A549 (cell line): ENCODE results near the gene EXOSC2. TPM values are rescaled to one million over a fixed set of nuclear protein-coding genes. Genes with fewer than 3 reads are reported as not detected.

Experiments
- ATAC-seq, 2 experiments: fragments of 200-7000 bp in 1 of 2; fragments of >200 bp in 1 of 2; cut with Nextera tagmentation in 1 of 2; cut with Tn5 transposase in 1 of 2; 3 replicates each; pipeline versions ENCODE4 v1.8.0 to v1.9.1; 2018 to 2020; ENCODE audit warnings: mild to moderate bottlenecking in 1 of 2, moderate library complexity in 1 of 2
- CTCF ChIA-PET: fragments of 300-600 bp; sonication (Branson Sonifier 250); formaldehyde crosslinking; extraction: SDS; loops from one replicate; lab custom pipeline; 2021; ENCODE audit warnings: antibody characterized with exemption, inconsistent platforms; lab: Yijun Ruan, JAX
- POLR2A ChIA-PET: fragments of 350-600 bp; formaldehyde crosslinking; extraction: SDS; loops from one replicate; lab custom pipeline; 2021; ENCODE audit warnings: antibody characterized with exemption, inconsistent platforms; lab: Yijun Ruan, JAX
- DNase-seq, 2 experiments: peaks; one replicate each; pipeline versions ENCODE4 v3.0.0 to v3.0.0-alpha.2; 2011 to 2016; ENCODE audit warnings: low read depth in 1 of 2, low spot score in 1 of 2
- FAIRE-seq: peaks from 2 replicates; lab custom pipeline; 2011; peaks lifted over from hg19 to GRCh38; lab: Jason Lieb, UNC
- H3K27ac ChIP-seq, 2 experiments: fragments of >200 bp; sonication (Bioruptor Twin); formaldehyde crosslinking; 3 replicates each; pipeline ENCODE4 v1.5.1; 2016 to 2017
- H3K4me1 ChIP-seq: fragments of >200 bp; sonication (Bioruptor Twin); formaldehyde crosslinking; 3 replicates; pipeline ENCODE4 v1.6.1; 2016
- H3K4me2 ChIP-seq: fragments of >200 bp; sonication (Bioruptor Twin); formaldehyde crosslinking; 3 replicates; pipeline ENCODE4 v1.6.1; 2016
- H3K4me3 ChIP-seq: fragments of >200 bp; sonication (Bioruptor Twin); formaldehyde crosslinking; 3 replicates; pipeline ENCODE4 v1.5.1; 2016
- H3K9me3 ChIP-seq: fragments of >200 bp; sonication (Bioruptor Twin); formaldehyde crosslinking; 3 replicates; pipeline ENCODE4 v1.6.1; 2016
- BHLHE40 ChIP-seq: IDR thresholded peaks from 2 replicates; pipeline ENCODE4 v1.6.1; 2012; ENCODE audit warnings: low read depth, low read length, inconsistent platforms
- CBX2 ChIP-seq: fragments of 200-600 bp; sonication (generic); IDR thresholded peaks from 2 replicates; pipeline ENCODE4 v1.6.1; 2016; ENCODE audit warnings: low read depth, mild to moderate bottlenecking, borderline replicate concordance
- CHD2 ChIP-seq: fragments of 150-350 bp; IDR thresholded peaks from 2 replicates; pipeline ENCODE4 v1.6.1; 2014; ENCODE audit warnings: low read length; ENCODE audit not compliant: partially characterized antibody
- CHD4 ChIP-seq: fragments of 200-600 bp; sonication (generic); IDR thresholded peaks from 2 replicates; pipeline ENCODE4 v1.6.1; 2016; ENCODE audit warnings: antibody characterized with exemption, mild to moderate bottlenecking, borderline replicate concordance
- EHF ChIP-seq: fragments of 250-450 bp; sonication (Bioruptor Pico); IDR thresholded peaks from 2 replicates; pipeline ENCODE4 v1.5.0; 2020; ENCODE audit warnings: mild to moderate bottlenecking
- EP300 ChIP-seq, 2 experiments: fragments of >200 bp; sonication (Bioruptor Twin); formaldehyde crosslinking; IDR thresholded peaks; 2 replicates in 1 of 2; 3 replicates in 1 of 2; pipeline ENCODE4 v1.6.1; 2016 to 2017
- ESRRA ChIP-seq: fragments of 150-350 bp; IDR thresholded peaks from 2 replicates; pipeline ENCODE4 v1.6.1; 2014; ENCODE audit warnings: mild to moderate bottlenecking, low read length, borderline replicate concordance
- HDAC2 ChIP-seq: fragments of 200-600 bp; sonication (generic); IDR thresholded peaks from 2 replicates; pipeline ENCODE4 v1.6.1; 2016
- HMGXB4 ChIP-seq: fragments of 250-450 bp; sonication (Bioruptor Pico); IDR thresholded peaks from 2 replicates; pipeline ENCODE4 v1.5.0; 2021; ENCODE audit warnings: mild to moderate bottlenecking, moderate library complexity, borderline replicate concordance
- HOXA7 ChIP-seq: fragments of 250-450 bp; sonication (Bioruptor Pico); IDR thresholded peaks from 2 replicates; pipeline ENCODE4 v1.5.0; 2020; ENCODE audit warnings: mild to moderate bottlenecking, moderate library complexity
- HOXB13 ChIP-seq: fragments of 250-450 bp; sonication (Bioruptor Pico); IDR thresholded peaks from 2 replicates; pipeline ENCODE4 v1.5.0; 2020; ENCODE audit warnings: low read depth, mild to moderate bottlenecking, moderate library complexity
- HOXB5 ChIP-seq: fragments of 250-450 bp; sonication (Bioruptor Pico); IDR thresholded peaks from 2 replicates; pipeline ENCODE4 v1.5.0; 2020; ENCODE audit warnings: mild to moderate bottlenecking, moderate library complexity
- JUN ChIP-seq, 2 experiments: fragments of >200 bp; sonication (Bioruptor Twin); formaldehyde crosslinking; IDR thresholded peaks; 2 replicates in 1 of 2; 3 replicates in 1 of 2; pipeline ENCODE4 v1.6.1; 2016 to 2017
- KDM5A ChIP-seq: fragments of 200-600 bp; sonication (generic); IDR thresholded peaks from 2 replicates; pipeline ENCODE4 v1.6.1; 2016; ENCODE audit warnings: antibody characterized with exemption, mild to moderate bottlenecking
- MAFK ChIP-seq: fragments of 450-650 bp; IDR thresholded peaks from 2 replicates; pipeline ENCODE4 v1.6.1; 2014; ENCODE audit not compliant: partially characterized antibody
- MAZ ChIP-seq: fragments of 150-350 bp; IDR thresholded peaks from 2 replicates; pipeline ENCODE4 v1.6.1; 2014; ENCODE audit warnings: antibody characterized with exemption, low read depth, low read length, borderline replicate concordance
- NFE2L2 ChIP-seq: fragments of 150-350 bp; conservative IDR thresholded peaks from 2 replicates; pipeline ENCODE4 v1.6.1; 2014; ENCODE audit warnings: low read length
- PHF8 ChIP-seq: fragments of 200-600 bp; sonication (generic); IDR thresholded peaks from 2 replicates; pipeline ENCODE4 v1.6.1; 2016; ENCODE audit warnings: low read depth, mild to moderate bottlenecking, antibody characterized with exemption, moderate library complexity, borderline replicate concordance
- RARB ChIP-seq: fragments of 250-450 bp; sonication (Bioruptor Pico); IDR thresholded peaks from 2 replicates; pipeline ENCODE4 v1.8.0; 2021; ENCODE audit warnings: mild to moderate bottlenecking, moderate library complexity
- SMC3 ChIP-seq: fragments of >200 bp; sonication (Bioruptor Twin); formaldehyde crosslinking; IDR thresholded peaks from 3 replicates; pipeline ENCODE4 v1.6.1; 2018; ENCODE audit warnings: inconsistent platforms
- TFCP2L1 ChIP-seq: fragments of 250-450 bp; sonication (Bioruptor Pico); IDR thresholded peaks from 2 replicates; pipeline ENCODE4 v1.5.0; 2021; ENCODE audit warnings: mild to moderate bottlenecking
- USF2 ChIP-seq: fragments of 450-650 bp; IDR thresholded peaks from 2 replicates; pipeline ENCODE4 v1.6.1; 2014; ENCODE audit warnings: antibody characterized with exemption
- ZFP36 ChIP-seq: fragments of 450-650 bp; IDR thresholded peaks from 2 replicates; pipeline ENCODE4 v1.6.1; 2014; ENCODE audit warnings: borderline replicate concordance; ENCODE audit not compliant: partially characterized antibody
- WGBS: methylation state at CpG from one replicate; pipeline ENCODE4 v1.1.6; 2017; ENCODE audit errors: missing lambda C conversion rate; 5-methylcytosine and 5-hydroxymethylcytosine counted together
- polyA plus RNA-seq, 4 experiments: library from polyadenylated mRNA; depleted of rRNA in 3 of 4; stranded (reverse); fragments of >200 nt; fragmentation: RNase III in 1 of 4; extraction: RNeasy Plus Mini Kit Qiagen cat#74134 plus additional on column Dnase treatment in 1 of 4; gene quantifications; 2 replicates in 3 of 4; 3 replicates in 1 of 4; pipeline ENCODE4 v1.2.3, GENCODE V29; 2011 to 2017

Gene EXOSC2
- polyA plus RNA-seq, 2 of the 4 experiments (the other 2 are of a cell fraction): 96.8 to 101 TPM

- DNase-seq: no peak
- Histone ChIP-seq H3K4me3 (no peak overlapping the region), H3K9me3 (no peaks in the 10 kb centered on the region), H3K4me1 (peaks cover 9% of the 10 kb centered on the region; the same call in 2 of the 3 replicates), H3K4me2 (no peak overlapping the region), H3K27ac (no peak overlapping the region)
- POLR2A ChIA-PET: no interaction called here
- 90% methylated on average over 4 of the region's 4 CpGs for WGBS
- ATAC-seq: no peak
- CTCF ChIA-PET: interaction anchor here (1.2 to 3.2 kb wide), 5 partner anchors 9 to 248 kb away, joined by 4 to 8 read pairs (median 5); no protein-coding TSS in a partner anchor
- no peak for FAIRE-seq
- TF ChIP-seq SMC3: no peak
Measured at GRCh38 chr9:130669965-130670364, 23.6 kb upstream of the EXOSC2 start.

GRCh38 chr9:130670644-130671043 lies 22.9 kb upstream of the EXOSC2 start:
- POLR2A ChIA-PET: no interaction called here
- TF ChIP-seq JUN (IDR thresholded peaks at IDR 0.05): no peak
- no peak for TF ChIP-seq BHLHE40
- TF ChIP-seq HDAC2: no peak
- no peak for TF ChIP-seq KDM5A
- no peak for TF ChIP-seq HOXB13 (CRISPR knock-in tag)
- TF ChIP-seq CBX2: no peak
- TF ChIP-seq PHF8: no peak
- H3K9me3 ChIP-seq: no peaks in the 10 kb centered on the region
- CTCF ChIA-PET: interaction anchor here (1.2 to 3.2 kb wide), 5 partner anchors 9 to 248 kb away, joined by 4 to 8 read pairs (median 5); no protein-coding TSS in a partner anchor
- FAIRE-seq (no peak), ATAC-seq (no peak), DNase-seq (no peak)
- H3K4me3 ChIP-seq: no peak overlapping the region
- H3K4me2 ChIP-seq: no peak overlapping the region
- H3K27ac ChIP-seq: no peak overlapping the region
- WGBS: 93% methylated on average over 6 of the region's 6 CpGs
- H3K4me1 ChIP-seq: peaks cover 2% of the 10 kb centered on the region; the same call in 2 of the 3 replicates

- DNase-seq (no peak), ATAC-seq (no peak), FAIRE-seq (no peak)
- Histone ChIP-seq H3K27ac (peak overlapping the region in 1 of 2 experiments; percentile 3; a peak in 1 of 6 replicates), H3K4me1 (no peaks in the 10 kb centered on the region), H3K9me3 (no peaks in the 10 kb centered on the region), H3K4me2 (no peak overlapping the region), H3K4me3 (no peak overlapping the region)
- WGBS: 92% methylated on average over 8 of the region's 8 CpGs
- CTCF ChIA-PET: interaction anchor here (1.1 to 2.0 kb wide), 2 partner anchors 12 to 212 kb away, joined by 3 to 9 read pairs; no protein-coding TSS in a partner anchor
- POLR2A ChIA-PET: no interaction called here
- TF ChIP-seq EHF (CRISPR knock-in tag) (no peak), MAFK (peak; percentile 9), HOXB5 (no peak), NFE2L2 (no peak)
Measured at GRCh38 chr9:130672466-130672865, 21.1 kb upstream of the EXOSC2 start.

GRCh38 chr9:130672933-130673615 lies 20.5 kb upstream of the EXOSC2 start:
- POLR2A ChIA-PET: no interaction called here
- FAIRE-seq (no peak), DNase-seq (no peak), ATAC-seq (no peak)
- no peak overlapping the region for H3K4me3 ChIP-seq
- 93% methylated on average over 7 of the region's 12 CpGs for WGBS
- CTCF ChIA-PET: interaction anchor here (1.1 to 2.0 kb wide), 3 partner anchors 10 to 212 kb away, joined by 3 to 9 read pairs (median 8); no protein-coding TSS in a partner anchor
- H3K9me3 ChIP-seq: no peaks in the 10 kb centered on the region
- TF ChIP-seq MAZ (no peak), NFE2L2 (no peak), USF2 (no peak), CHD4 (no peak)
- H3K4me2 ChIP-seq: no peak overlapping the region
- peak overlapping the region in 1 of 2 experiments; percentile 3; a peak in 1 of 6 replicates for H3K27ac ChIP-seq
- no peaks in the 10 kb centered on the region for H3K4me1 ChIP-seq

GRCh38 chr9:130675396-130675795 lies 18.2 kb upstream of the EXOSC2 start:
- Histone ChIP-seq H3K4me3 (no peak overlapping the region), H3K9me3 (no peaks in the 10 kb centered on the region), H3K27ac (no peak overlapping the region), H3K4me2 (no peak overlapping the region), H3K4me1 (no peaks in the 10 kb centered on the region)
- CTCF ChIA-PET: interaction anchor here (1.0 to 2.5 kb wide), 2 partner anchors 9 to 18 kb away, joined by 3 to 7 read pairs; no protein-coding TSS in a partner anchor
- DNase-seq (no peak), FAIRE-seq (no peak), ATAC-seq (no peak)
- 93% methylated on average over 12 of the region's 13 CpGs for whole genome bisulfite sequencing
- TF ChIP-seq EP300 (IDR thresholded peaks at IDR 0.05) (no peak), ESRRA (no peak), RARB (CRISPR knock-in tag) (no peak), TFCP2L1 (CRISPR knock-in tag) (no peak), KDM5A (no peak), PHF8 (no peak), ZFP36 (no peak), CHD2 (no peak), HOXB5 (no peak), HMGXB4 (CRISPR knock-in tag) (no peak), HOXA7 (CRISPR knock-in tag) (no peak)
- POLR2A ChIA-PET: no interaction called here
